SK-N-SH (cell line): ENCODE data around the gene LGALS12.

Experiments used
- CTCF ChIP-seq: fragments of 200-600 bp; sonication (generic); IDR thresholded peaks from 2 replicates; pipeline ENCODE4 v1.6.1; 2017; ENCODE audit warnings: antibody characterized with exemption, mild to moderate bottlenecking, moderate library complexity
- EP300 ChIP-seq, 2 experiments: IDR thresholded peaks; 2 replicates each; pipeline versions ENCODE4 v1.4.0 to v1.6.1; 2012; ENCODE audit warnings: borderline replicate concordance in 1 of 2, low read depth in 1 of 2, low read length in 1 of 2
- EZH2phosphoT487 ChIP-seq: fragments of 200-600 bp; sonication (generic); IDR thresholded peaks from 2 replicates; pipeline ENCODE4 v1.6.1; 2017; ENCODE audit warnings: low read depth, mixed run types, mild to moderate bottlenecking, antibody characterized with exemption, moderate library complexity, borderline replicate concordance
- FOXJ3 ChIP-seq: sonication (generic); formaldehyde crosslinking; IDR thresholded peaks from 2 replicates; pipeline ENCODE4 v1.5.1; 2020; ENCODE audit warnings: mild to moderate bottlenecking, missing genetic modification reagents
- GATA2 ChIP-seq: sonication (generic); formaldehyde crosslinking; IDR thresholded peaks from 2 replicates; pipeline ENCODE4 v1.5.0; 2020; ENCODE audit warnings: mild to moderate bottlenecking, missing genetic modification reagents
- JUND ChIP-seq: IDR thresholded peaks from 2 replicates; pipeline ENCODE4 v1.4.0; 2012
- MAX ChIP-seq: IDR thresholded peaks from 2 replicates; pipeline ENCODE4 v1.4.0; 2012; ENCODE audit warnings: low read depth
- RAD21 ChIP-seq: IDR thresholded peaks from 2 replicates; pipeline ENCODE4 v1.6.1; 2012; ENCODE audit warnings: mild to moderate bottlenecking, low read length
- RCOR1 ChIP-seq: fragments of 150-350 bp; IDR thresholded peaks from 2 replicates; pipeline ENCODE4 v1.6.1; 2017; ENCODE audit warnings: antibody characterized with exemption, low read length
- TAF1 ChIP-seq: IDR thresholded peaks from 2 replicates; pipeline ENCODE4 v1.6.1; 2012; ENCODE audit warnings: low read depth, mild to moderate bottlenecking, low read length, moderate library complexity, borderline replicate concordance
- TCF12 ChIP-seq: IDR thresholded peaks from 2 replicates; pipeline ENCODE4 v1.4.0; 2012
- TEAD4 ChIP-seq: IDR thresholded peaks from 2 replicates; pipeline ENCODE4 v1.4.0; 2012; ENCODE audit warnings: mild to moderate bottlenecking, borderline replicate concordance; ENCODE audit not compliant: insufficient read depth

- TF ChIP-seq FOXJ3 (CRISPR knock-in tag) (no peak), EZH2phosphoT487 (no peak), TAF1 (no peak), RAD21 (no peak), EP300 (IDR thresholded peaks at IDR 0.05; ENCODE audit: borderline replicate concordance in 1 of 2, low read depth in 1 of 2, low read length in 1 of 2) (no peak), GATA2 (no peak), TCF12 (no peak), TEAD4 (no peak), JUND (no peak), RCOR1 (no peak), CTCF (no peak), MAX (no peak)
Observed at GRCh38 chr11:63530021-63530420, 24.1 kb downstream of the LGALS12 start.
